HepG2 (cell line): ENCODE data around the gene RANBP17. TPM values are rescaled to one million over a fixed set of nuclear protein-coding genes. Genes with fewer than 3 reads are reported as not detected.

ENCODE experiments used
- ATAC-seq: fragments of 200-7000 bp; cut with Tn5 transposase; 3 replicates; pipeline ENCODE4 v1.9.1; 2020; ENCODE audit warnings: mild to moderate bottlenecking, moderate library complexity
- BruUV-seq: library from RNA; stranded (reverse); fragments of 400-500 nt; replicated peaks from 2 replicates; lab custom pipeline; 2021; lab: Mats Ljungman, UMichigan
- CTCF ChIA-PET: fragments of 300-600 bp; formaldehyde crosslinking; extraction: SDS; loops from one replicate; lab custom pipeline; 2021; ENCODE audit warnings: low total read pairs, inconsistent platforms, low intra/inter-chr PET ratio; lab: Yijun Ruan, JAX
- POLR2A ChIA-PET: fragments of 350-600 bp; sonication (Branson Sonifier 250); formaldehyde crosslinking; loops from one replicate; lab custom pipeline; 2020; ENCODE audit warnings: antibody characterized with exemption, inconsistent platforms; lab: Yijun Ruan, JAX
- DNase-seq: peaks from one replicate; pipeline ENCODE4 v3.0.0-alpha.2; 2015; ENCODE audit warnings: low spot score
- FAIRE-seq: peaks from 3 replicates; lab custom pipeline; 2011; peaks lifted over from hg19 to GRCh38; lab: Jason Lieb, UNC
- H2AFZ ChIP-seq: one replicate; pipeline ENCODE4 v1.6.1; 2011; ENCODE audit warnings: low read length, inconsistent platforms
- H3K27ac ChIP-seq: fragments of 300-600 bp; 3 replicates; pipeline ENCODE4 v1.8.0; 2011; ENCODE audit warnings: mixed run types, mild to moderate bottlenecking, mixed read lengths, low read length, inconsistent platforms; ENCODE audit not compliant: insufficient read depth; ENCODE audit errors: extremely low read length
- H3K27me3 ChIP-seq, 2 experiments: fragments of 200-600 bp in 1 of 2; 2 replicates in 1 of 2; 3 replicates in 1 of 2; pipeline versions ENCODE4 v1.6.0 to v1.8.0; 2011; ENCODE audit warnings: low read length in 2 of 2, mild to moderate bottlenecking in 2 of 2, moderate library complexity in 2 of 2, inconsistent platforms in 1 of 2; ENCODE audit not compliant: insufficient read depth in 2 of 2, control insufficient read depth in 1 of 2
- H3K36me3 ChIP-seq, 2 experiments: fragments of 200-600 bp in 1 of 2; replicated peaks in 1 of 2; 2 replicates in 1 of 2; 3 replicates in 1 of 2; pipeline versions ENCODE4 v1.5.1 to v1.8.0; 2011; ENCODE audit warnings: low read length in 2 of 2, inconsistent platforms in 1 of 2; ENCODE audit not compliant: insufficient read depth in 2 of 2, control insufficient read depth in 1 of 2
- H3K4me1 ChIP-seq: 2 replicates; pipeline ENCODE4 v1.5.1; 2012; ENCODE audit warnings: low read length, inconsistent platforms; ENCODE audit not compliant: insufficient read depth
- H3K4me2 ChIP-seq: 2 replicates; pipeline ENCODE4 v1.6.0; 2011; ENCODE audit warnings: low read depth, low read length, inconsistent platforms
- H3K4me3 ChIP-seq, 3 experiments: fragments of 200-600 bp in 1 of 3; sonication (generic), shearing (Covaris generic) in 1 of 3; replicated peaks in 1 of 3; 2 replicates each; pipeline ENCODE4 v1.5.1; 2011 to 2016; ENCODE audit warnings: low read length in 3 of 3, inconsistent platforms in 2 of 3, low read depth in 2 of 3, mild to moderate bottlenecking in 2 of 3, control low read depth in 1 of 3, mixed read lengths in 1 of 3; ENCODE audit not compliant: insufficient read depth in 1 of 3
- H3K79me2 ChIP-seq: one replicate; pipeline ENCODE4 v1.6.1; 2011; ENCODE audit warnings: low read length, inconsistent platforms; ENCODE audit not compliant: insufficient read depth
- H3K9ac ChIP-seq: 2 replicates; pipeline ENCODE4 v1.6.0; 2011; ENCODE audit warnings: mild to moderate bottlenecking, low read depth, low read length, inconsistent platforms; ENCODE audit not compliant: insufficient read depth
- H3K9me3 ChIP-seq: 2 replicates; pipeline ENCODE4 v1.5.1; 2012; ENCODE audit warnings: mild to moderate bottlenecking, low read length
- H4K20me1 ChIP-seq: 2 replicates; pipeline ENCODE4 v1.6.0; 2011; ENCODE audit warnings: inconsistent platforms, mild to moderate bottlenecking, low read length, moderate library complexity; ENCODE audit not compliant: insufficient read depth
- CCAR2 ChIP-seq: fragments of 200-400 bp; formaldehyde crosslinking; optimal IDR thresholded peaks from 2 replicates; pipeline ENCODE3; 2018; ENCODE audit warnings: low read depth, mild to moderate bottlenecking, low read length, moderate library complexity
- CHD4 ChIP-seq: fragments of 200-600 bp; sonication (generic); IDR thresholded peaks from 2 replicates; pipeline ENCODE4 v1.7.0; 2017; ENCODE audit warnings: mild to moderate bottlenecking, low read length, borderline replicate concordance
- FOXC1 ChIP-seq: sonication (generic); formaldehyde crosslinking; IDR thresholded peaks from 2 replicates; pipeline ENCODE4 v1.8.0; 2022; ENCODE audit warnings: mild to moderate bottlenecking, missing genetic modification reagents, borderline replicate concordance
- GABPA ChIP-seq, 2 experiments: IDR thresholded peaks; 2 replicates each; pipeline ENCODE4 v1.6.1; 2011 to 2016; ENCODE audit warnings: low read depth in 2 of 2, low read length in 1 of 2, missing biosample characterization in 1 of 2, missing genetic modification characterization in 1 of 2
- JUND ChIP-seq: sonication (generic); formaldehyde crosslinking; IDR thresholded peaks from 2 replicates; pipeline ENCODE4 v1.8.0; 2022; ENCODE audit warnings: mild to moderate bottlenecking, missing genetic modification reagents
- KDM5A ChIP-seq: fragments of 200-600 bp; sonication (generic); IDR thresholded peaks from 2 replicates; pipeline ENCODE4 v1.7.0; 2018; ENCODE audit warnings: antibody characterized with exemption, mild to moderate bottlenecking, low read length, borderline replicate concordance
- STAT6 ChIP-seq: sonication (generic); formaldehyde crosslinking; IDR thresholded peaks from 2 replicates; pipeline ENCODE4 v1.4.0; 2020; ENCODE audit warnings: missing genetic modification reagents, mild to moderate bottlenecking, borderline replicate concordance
- XRCC5 ChIP-seq: fragments of 200-400 bp; formaldehyde crosslinking; optimal IDR thresholded peaks from 2 replicates; pipeline ENCODE3; 2017; ENCODE audit warnings: mild to moderate bottlenecking, low read length
- ZKSCAN5 ChIP-seq: sonication (generic); formaldehyde crosslinking; IDR thresholded peaks from 2 replicates; pipeline ENCODE4 v1.5.1; 2020; ENCODE audit warnings: mild to moderate bottlenecking, missing genetic modification reagents
- ZNF207 ChIP-seq: fragments of 450-650 bp; IDR thresholded peaks from 2 replicates; pipeline ENCODE4 v1.6.1; 2016; ENCODE audit warnings: antibody characterized with exemption, borderline replicate concordance
- ZNF230 ChIP-seq: sonication (generic); formaldehyde crosslinking; IDR thresholded peaks from 2 replicates; pipeline ENCODE4 v1.4.0; 2020; ENCODE audit warnings: mild to moderate bottlenecking, missing genetic modification reagents
- ZNF3 ChIP-seq: IDR thresholded peaks from 2 replicates; pipeline ENCODE4 v1.7.0; 2017; ENCODE audit warnings: inconsistent platforms
- ZNF567 ChIP-seq: sonication (generic); formaldehyde crosslinking; IDR thresholded peaks from 2 replicates; pipeline ENCODE4 v1.8.1; 2023; ENCODE audit warnings: mild to moderate bottlenecking, missing genetic modification reagents, borderline replicate concordance
- ZNF598 ChIP-seq: sonication (generic); formaldehyde crosslinking; IDR thresholded peaks from 2 replicates; pipeline ENCODE4 v1.5.1; 2020; ENCODE audit warnings: mild to moderate bottlenecking, missing genetic modification reagents, borderline replicate concordance
- ZNF614 ChIP-seq: IDR thresholded peaks from 2 replicates; pipeline ENCODE4 v1.6.1; 2018; ENCODE audit warnings: missing biosample characterization, missing genetic modification reagents, inconsistent platforms, borderline replicate concordance
- ZNF720 ChIP-seq: sonication (generic); formaldehyde crosslinking; IDR thresholded peaks from 2 replicates; pipeline ENCODE4 v1.4.0; 2020; ENCODE audit warnings: missing genetic modification reagents
- ZNF737 ChIP-seq: sonication (generic); formaldehyde crosslinking; IDR thresholded peaks from 2 replicates; pipeline ENCODE4 v1.5.0; 2020; ENCODE audit warnings: missing genetic modification reagents, mild to moderate bottlenecking, borderline replicate concordance
- ZNF841 ChIP-seq: sonication (generic); formaldehyde crosslinking; IDR thresholded peaks from 2 replicates; pipeline ENCODE4 v1.8.1; 2023; ENCODE audit warnings: missing genetic modification reagents, borderline replicate concordance
- WGBS: methylation state at CpG from one replicate; pipeline ENCODE4 v1.1.6; 2017; ENCODE audit warnings: low lambda C conversion rate; 5-methylcytosine and 5-hydroxymethylcytosine counted together
- in situ Hi-C: cut with HindIII; loops from 2 replicates; pipeline ENCODE4 v1.10.0; 2017; ENCODE audit warnings: low pct_unique_long_range_greater_than_20kb; ENCODE audit not compliant: extremely low pct_ligation_motif_present
- intact Hi-C: fragments of 100-400 bp; cut with micrococcal nuclease; formaldehyde crosslinking; loops from one replicate; pipeline ENCODE4 v1.10.0; 2022; ENCODE audit not compliant: unreplicated experiment
- polyA plus RNA-seq, 8 experiments: library from polyadenylated mRNA; depleted of rRNA in 3 of 8; stranded (reverse) in 7 of 8; unstranded in 1 of 8; fragments of >200 nt; fragmentation: Illumina TruSeq in 4 of 8; extraction: Trizol in 4 of 8; gene quantifications; 2 replicates each; pipeline versions ENCODE4 v1.2.1 to v1.2.3, GENCODE V29; 2011 to 2016; ENCODE audit warnings: low read depth in 4 of 8, missing spikeins in 1 of 8, mixed read lengths in 1 of 8; ENCODE audit not compliant: insufficient read depth in 1 of 8
- total RNA-seq, 5 experiments: library from RNA; depleted of rRNA; stranded (reverse); fragments of >200 nt; fragmentation: Illumina TruSeq; extraction: Trizol; gene quantifications; 2 replicates each; pipeline ENCODE4 v1.2.3, GENCODE V29; 2016; ENCODE audit warnings: low read depth in 1 of 5
- TF ChIP-seq, protein P1 (sequence below): sonication (generic); formaldehyde crosslinking; IDR thresholded peaks from 2 replicates; pipeline ENCODE4 v1.4.0; 2020; ENCODE audit warnings: missing genetic modification reagents

The RANBP17 gene
- total and polyA plus RNA-seq, 2 of the 13 experiments (the other 11 are each of a cell fraction or from before 2014, with no cell fraction given) = not detected

DNA sequence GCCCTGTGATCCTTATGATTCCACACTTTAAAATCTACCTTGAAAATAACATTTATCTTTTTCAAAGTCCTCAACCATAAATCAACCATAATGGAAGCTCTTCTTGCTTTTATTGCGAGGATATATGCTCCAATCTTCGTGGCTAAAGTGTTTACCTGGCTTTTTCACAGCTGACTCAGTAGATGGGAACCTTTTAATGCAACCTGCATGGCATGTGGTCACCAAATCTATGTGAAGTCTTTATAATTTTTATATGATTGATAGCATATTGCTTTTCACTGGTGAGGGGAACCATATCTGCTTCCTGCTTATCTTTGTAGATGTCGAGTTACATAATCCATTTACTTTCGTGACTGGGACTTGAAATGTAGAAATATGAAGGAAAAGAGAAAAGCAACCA, 400.1 kb downstream of the RANBP17 start:
- FAIRE-seq (no peak), ATAC-seq (no peak), DNase-seq (no peak)
- Histone ChIP-seq H3K9me3 (no peaks in the 10 kb centered on the region), H2AFZ (no peak overlapping the region), H4K20me1 (no peaks in the 10 kb centered on the region), H3K27ac (no peak overlapping the region), H3K4me1 (no peaks in the 10 kb centered on the region), H3K4me2 (no peak overlapping the region), H3K9ac (no peak overlapping the region), H3K4me3 (no peak overlapping the region), H3K27me3 (no peaks in the 10 kb centered on the region), H3K36me3 (no peaks in the 10 kb centered on the region), H3K79me2 (no peaks in the 10 kb centered on the region)
- no TSS peak for BruUV-seq
- 3% methylated on average over 4 of the region's 4 CpGs for WGBS
- ChIA-PET CTCF (no interaction called here), POLR2A (no interaction called here)
- intact Hi-C loops (no loop called here), in situ Hi-C loops (no loop called here)
- no peak for TF ChIP-seq ZKSCAN5 (CRISPR knock-in tag)
- no peak for TF ChIP-seq STAT6 (CRISPR knock-in tag)
- no peak for TF ChIP-seq ZNF567
- TF ChIP-seq CHD4 = no peak
- no peak for TF ChIP-seq JUND (CRISPR knock-in tag)
- TF ChIP-seq, protein P1, sequence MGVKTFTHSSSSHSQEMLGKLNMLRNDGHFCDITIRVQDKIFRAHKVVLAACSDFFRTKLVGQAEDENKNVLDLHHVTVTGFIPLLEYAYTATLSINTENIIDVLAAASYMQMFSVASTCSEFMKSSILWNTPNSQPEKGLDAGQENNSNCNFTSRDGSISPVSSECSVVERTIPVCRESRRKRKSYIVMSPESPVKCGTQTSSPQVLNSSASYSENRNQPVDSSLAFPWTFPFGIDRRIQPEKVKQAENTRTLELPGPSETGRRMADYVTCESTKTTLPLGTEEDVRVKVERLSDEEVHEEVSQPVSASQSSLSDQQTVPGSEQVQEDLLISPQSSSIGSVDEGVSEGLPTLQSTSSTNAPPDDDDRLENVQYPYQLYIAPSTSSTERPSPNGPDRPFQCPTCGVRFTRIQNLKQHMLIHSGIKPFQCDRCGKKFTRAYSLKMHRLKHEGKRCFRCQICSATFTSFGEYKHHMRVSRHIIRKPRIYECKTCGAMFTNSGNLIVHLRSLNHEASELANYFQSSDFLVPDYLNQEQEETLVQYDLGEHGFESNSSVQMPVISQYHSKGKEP (CRISPR knock-in tag) = no peak
- TF ChIP-seq XRCC5 = no peak
- TF ChIP-seq CCAR2 = no peak
- TF ChIP-seq ZNF3 (CRISPR knock-in tag) = no peak
- TF ChIP-seq ZNF720 (CRISPR knock-in tag) = no peak
- TF ChIP-seq ZNF230 = no peak
- no peak for TF ChIP-seq FOXC1 (CRISPR knock-in tag)
- TF ChIP-seq ZNF207 = no peak
- TF ChIP-seq ZNF614 (CRISPR knock-in tag) = no peak
- no peak for TF ChIP-seq GABPA (IDR thresholded peaks at IDR 0.05; ENCODE audit: low read depth, low read length)
- no peak for TF ChIP-seq GABPA (CRISPR knock-in tag; IDR thresholded peaks at IDR 0.05; ENCODE audit: low read depth)
- no peak for TF ChIP-seq ZNF737 (CRISPR knock-in tag)
- TF ChIP-seq ZNF598 (CRISPR knock-in tag) = no peak
- no peak for TF ChIP-seq ZNF841
- TF ChIP-seq KDM5A = no peak
